Esophagus muscularis mucosa (tissue), 4 donors: ENCODE measurements around the gene SELENON.

Source experiments
- EP300 ChIP-seq: sonication (generic); formaldehyde crosslinking; IDR thresholded peaks from one replicate; pipeline ENCODE4 v1.6.1; 2017; ENCODE audit warnings: antibody characterized with exemption
- POLR2A ChIP-seq: fragments of 450-650 bp; IDR thresholded peaks from one replicate; pipeline ENCODE4 v1.6.1; 2017; ENCODE audit warnings: antibody characterized with exemption, moderate library complexity, mild to moderate bottlenecking, low read depth
- POLR2AphosphoS5 ChIP-seq, 2 donors: sonication (generic); formaldehyde crosslinking; IDR thresholded peaks; one replicate each; pipeline ENCODE4 v1.6.1; 2017; ENCODE audit warnings: antibody characterized with exemption in 2 of 2
- TF ChIP-seq, protein P1 (sequence below), 3 experiments: fragments of 200-600 bp in 2 of 3; fragments of 450-650 bp in 1 of 3; sonication (generic) in 2 of 3; IDR thresholded peaks; one replicate each; pipeline ENCODE4 v1.5.1; 2017 to 2019; ENCODE audit warnings: antibody characterized with exemption in 3 of 3, mild to moderate bottlenecking in 2 of 3, moderate library complexity in 1 of 3

- TF ChIP-seq, protein P1, sequence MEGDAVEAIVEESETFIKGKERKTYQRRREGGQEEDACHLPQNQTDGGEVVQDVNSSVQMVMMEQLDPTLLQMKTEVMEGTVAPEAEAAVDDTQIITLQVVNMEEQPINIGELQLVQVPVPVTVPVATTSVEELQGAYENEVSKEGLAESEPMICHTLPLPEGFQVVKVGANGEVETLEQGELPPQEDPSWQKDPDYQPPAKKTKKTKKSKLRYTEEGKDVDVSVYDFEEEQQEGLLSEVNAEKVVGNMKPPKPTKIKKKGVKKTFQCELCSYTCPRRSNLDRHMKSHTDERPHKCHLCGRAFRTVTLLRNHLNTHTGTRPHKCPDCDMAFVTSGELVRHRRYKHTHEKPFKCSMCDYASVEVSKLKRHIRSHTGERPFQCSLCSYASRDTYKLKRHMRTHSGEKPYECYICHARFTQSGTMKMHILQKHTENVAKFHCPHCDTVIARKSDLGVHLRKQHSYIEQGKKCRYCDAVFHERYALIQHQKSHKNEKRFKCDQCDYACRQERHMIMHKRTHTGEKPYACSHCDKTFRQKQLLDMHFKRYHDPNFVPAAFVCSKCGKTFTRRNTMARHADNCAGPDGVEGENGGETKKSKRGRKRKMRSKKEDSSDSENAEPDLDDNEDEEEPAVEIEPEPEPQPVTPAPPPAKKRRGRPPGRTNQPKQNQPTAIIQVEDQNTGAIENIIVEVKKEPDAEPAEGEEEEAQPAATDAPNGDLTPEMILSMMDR (IDR thresholded peaks at IDR 0.05): no peak
- TF ChIP-seq POLR2A: no peak
- no peak for TF ChIP-seq EP300
- TF ChIP-seq POLR2AphosphoS5 (IDR thresholded peaks at IDR 0.05): no peak
These were observed 29.1 kb downstream of the SELENON start for GRCh38 chr1:25829046-25829445.
